ENCODE data around the gene STX11.

The STX11 gene

GRCh38 chr6:144122861-144123260, 27.5 kb upstream of the STX11 start:
- no peaks in the 10 kb centered on the region for H3K27me3 ChIP-seq (replicated peaks; ENCODE audit: insufficient read depth, low read length)
- no peak overlapping the region for H3K4me3 ChIP-seq (ENCODE audit: low read length)
- no peak overlapping the region for H2AFZ ChIP-seq (ENCODE audit: low read length)
- H3K27ac ChIP-seq (ENCODE audit: low read length), result no peak overlapping the region
- no peaks in the 10 kb centered on the region for H3K9me2 ChIP-seq (replicated peaks; ENCODE audit: insufficient read depth, low read length)
- H3K4me1 ChIP-seq (ENCODE audit: low read length), result no peaks in the 10 kb centered on the region
- no peak overlapping the region for H3K9ac ChIP-seq (ENCODE audit: low read length)
- H3K36me3 ChIP-seq (replicated peaks; ENCODE audit: insufficient read depth, low read length), result no peaks in the 10 kb centered on the region
- no peaks in the 10 kb centered on the region for H3K9me3 ChIP-seq (replicated peaks; ENCODE audit: insufficient read depth, low read length)
- DNase-seq, result no peak
- no peaks in the 10 kb centered on the region for H3F3A ChIP-seq (ENCODE audit: insufficient read depth, low read length)
- TF ChIP-seq EZH2 (optimal IDR thresholded peaks at IDR 0.05; ENCODE audit: low read depth, low read length), result no peak
- no peaks in the 10 kb centered on the region for H3K79me2 ChIP-seq (ENCODE audit: low read length)
- no peaks in the 10 kb centered on the region for H4K20me1 ChIP-seq (ENCODE audit: insufficient read depth, low read length)
- no peak overlapping the region for H3K4me2 ChIP-seq (ENCODE audit: low read depth, low read length)

- Histone ChIP-seq H3K9me2 (replicated peaks; ENCODE audit: insufficient read depth, low read length) (no peaks in the 10 kb centered on the region), H3K36me3 (replicated peaks; ENCODE audit: insufficient read depth, low read length) (no peaks in the 10 kb centered on the region), H3K27ac (ENCODE audit: low read length) (no peak overlapping the region), H3K79me2 (ENCODE audit: low read length) (no peaks in the 10 kb centered on the region), H3K4me3 (ENCODE audit: low read length) (no peak overlapping the region), H3K9ac (ENCODE audit: low read length) (no peak overlapping the region), H3K9me3 (replicated peaks; ENCODE audit: insufficient read depth, low read length) (no peaks in the 10 kb centered on the region), H3K4me1 (ENCODE audit: low read length) (no peaks in the 10 kb centered on the region), H2AFZ (ENCODE audit: low read length) (no peak overlapping the region), H3K27me3 (replicated peaks; ENCODE audit: insufficient read depth, low read length) (no peaks in the 10 kb centered on the region), H3F3A (ENCODE audit: insufficient read depth, low read length) (no peaks in the 10 kb centered on the region), H4K20me1 (ENCODE audit: insufficient read depth, low read length) (no peaks in the 10 kb centered on the region), H3K4me2 (ENCODE audit: low read depth, low read length) (no peak overlapping the region)
- TF ChIP-seq EZH2 (optimal IDR thresholded peaks at IDR 0.05; ENCODE audit: low read depth, low read length) (no peak), CTCF (IDR thresholded peaks at IDR 0.05; ENCODE audit: low read length) (no peak), EZH2phosphoT487 (IDR thresholded peaks at IDR 0.05; ENCODE audit: low read length) (no peak)
- DNase-seq, result no peak
Observed at GRCh38 chr6:144123421-144123820, 26.9 kb upstream of the STX11 start.

GRCh38 chr6:144123836-144124235, 26.5 kb upstream of the STX11 start:
- Histone ChIP-seq H3K9me3 (replicated peaks; ENCODE audit: insufficient read depth, low read length) (no peaks in the 10 kb centered on the region), H2AFZ (ENCODE audit: low read length) (no peak overlapping the region), H3K79me2 (ENCODE audit: low read length) (no peaks in the 10 kb centered on the region), H3K9ac (ENCODE audit: low read length) (no peak overlapping the region), H4K20me1 (ENCODE audit: insufficient read depth, low read length) (no peaks in the 10 kb centered on the region), H3K4me1 (ENCODE audit: low read length) (no peaks in the 10 kb centered on the region), H3K9me2 (replicated peaks; ENCODE audit: insufficient read depth, low read length) (no peaks in the 10 kb centered on the region), H3F3A (ENCODE audit: insufficient read depth, low read length) (no peaks in the 10 kb centered on the region), H3K27ac (ENCODE audit: low read length) (no peak overlapping the region), H3K36me3 (replicated peaks; ENCODE audit: insufficient read depth, low read length) (no peaks in the 10 kb centered on the region), H3K4me2 (ENCODE audit: low read depth, low read length) (no peak overlapping the region), H3K4me3 (ENCODE audit: low read length) (no peak overlapping the region), H3K27me3 (replicated peaks; ENCODE audit: insufficient read depth, low read length) (no peaks in the 10 kb centered on the region)
- TF ChIP-seq CTCF (IDR thresholded peaks at IDR 0.05; ENCODE audit: low read length) (no peak), EZH2phosphoT487 (IDR thresholded peaks at IDR 0.05; ENCODE audit: low read length) (no peak), EZH2 (optimal IDR thresholded peaks at IDR 0.05; ENCODE audit: low read depth, low read length) (no peak)
- no peak for DNase-seq

GRCh38 chr6:144127097-144127496, 23.2 kb upstream of the STX11 start:
- Histone ChIP-seq H3K27ac (ENCODE audit: low read length) (no peak overlapping the region), H3K27me3 (replicated peaks; ENCODE audit: insufficient read depth, low read length) (no peaks in the 10 kb centered on the region), H3F3A (ENCODE audit: insufficient read depth, low read length) (no peaks in the 10 kb centered on the region), H3K9me2 (replicated peaks; ENCODE audit: insufficient read depth, low read length) (no peaks in the 10 kb centered on the region), H2AFZ (ENCODE audit: low read length) (no peak overlapping the region), H3K9me3 (replicated peaks; ENCODE audit: insufficient read depth, low read length) (no peaks in the 10 kb centered on the region), H3K79me2 (ENCODE audit: low read length) (no peaks in the 10 kb centered on the region), H3K4me1 (ENCODE audit: low read length) (no peaks in the 10 kb centered on the region), H4K20me1 (ENCODE audit: insufficient read depth, low read length) (no peaks in the 10 kb centered on the region), H3K36me3 (replicated peaks; ENCODE audit: insufficient read depth, low read length) (no peaks in the 10 kb centered on the region), H3K4me3 (ENCODE audit: low read length) (no peak overlapping the region), H3K4me2 (ENCODE audit: low read depth, low read length) (no peak overlapping the region), H3K9ac (ENCODE audit: low read length) (no peak overlapping the region)
- no peak for DNase-seq
- TF ChIP-seq CTCF (IDR thresholded peaks at IDR 0.05; ENCODE audit: low read length), result no peak
- TF ChIP-seq EZH2phosphoT487 (IDR thresholded peaks at IDR 0.05; ENCODE audit: low read length), result no peak
- TF ChIP-seq EZH2 (optimal IDR thresholded peaks at IDR 0.05; ENCODE audit: low read depth, low read length), result no peak
